NCI-H1694 (cell line): Measurements from ENCODE around the gene RAB31.

Experiments
- DNase-seq: peaks from one replicate; lab custom pipeline; 2025; lab: John Stamatoyannopoulos, UW

Gene RAB31

DNA sequence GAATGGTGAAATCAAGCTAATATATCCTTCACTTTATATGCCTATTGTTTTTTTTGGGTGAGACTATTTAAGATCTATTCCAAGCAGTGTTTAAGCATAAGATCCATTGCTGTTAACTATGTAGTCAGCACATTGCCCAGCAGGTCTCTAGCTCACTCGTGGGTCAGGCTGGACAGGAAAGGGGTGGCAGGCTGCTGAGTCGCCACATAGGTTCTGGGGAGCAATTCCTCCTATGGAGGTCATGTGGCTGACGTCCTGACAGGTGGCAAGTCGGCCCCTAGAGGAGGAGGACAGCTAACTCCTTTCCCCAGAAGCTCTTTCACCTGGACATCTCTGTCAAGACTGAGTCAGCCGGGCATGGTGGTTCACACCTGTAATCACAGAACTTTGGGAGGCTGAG is 13.9 kb upstream of the RAB31 start:
- DNase-seq, result no peak

DNA sequence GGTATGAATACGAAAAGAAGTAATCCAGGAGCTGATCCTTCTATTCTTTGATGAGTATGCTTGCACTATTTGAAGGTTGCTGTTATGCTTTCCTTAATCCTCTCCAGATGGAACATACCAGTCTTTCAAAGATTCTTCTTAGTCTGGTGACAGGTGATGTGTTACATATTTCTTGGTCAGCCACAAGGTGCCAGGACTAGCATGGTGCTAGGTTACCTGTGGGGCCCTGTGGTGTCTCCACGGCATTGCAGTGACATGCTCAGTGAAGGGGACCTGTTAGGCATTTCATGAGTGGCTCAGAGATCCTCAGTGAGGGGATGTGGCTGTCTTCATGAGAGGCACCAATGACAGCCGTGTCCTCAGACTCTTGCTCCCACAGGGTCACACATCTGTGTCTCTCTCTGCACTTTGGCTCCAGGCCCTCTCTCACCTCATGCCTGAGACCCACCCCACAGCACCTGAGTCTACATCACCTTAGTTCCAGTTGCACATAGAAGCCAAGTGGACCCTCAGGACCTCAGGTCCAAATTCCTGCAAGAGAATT is 13.1 kb upstream of the RAB31 start:
- no peak for DNase-seq

DNA sequence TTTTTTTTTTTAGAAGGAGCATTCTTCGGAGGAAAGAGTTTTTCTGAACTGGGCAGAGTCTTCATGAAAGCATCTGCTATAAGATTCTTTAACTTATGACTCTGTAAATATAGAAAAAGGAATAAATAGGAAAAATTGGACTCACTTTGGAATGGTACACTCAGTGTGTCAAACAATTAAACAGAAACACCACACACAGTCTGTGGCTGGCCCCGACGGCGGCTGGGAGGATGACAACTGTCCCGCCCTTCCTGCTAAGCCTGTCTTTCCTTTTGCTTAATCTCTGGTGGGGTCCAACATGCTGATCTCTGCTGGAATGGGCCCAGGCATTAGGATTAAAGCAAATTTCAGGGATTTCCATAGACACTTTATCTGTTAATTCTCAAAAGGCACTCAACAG is 12.5 kb upstream of the RAB31 start:
- no peak for DNase-seq

DNA sequence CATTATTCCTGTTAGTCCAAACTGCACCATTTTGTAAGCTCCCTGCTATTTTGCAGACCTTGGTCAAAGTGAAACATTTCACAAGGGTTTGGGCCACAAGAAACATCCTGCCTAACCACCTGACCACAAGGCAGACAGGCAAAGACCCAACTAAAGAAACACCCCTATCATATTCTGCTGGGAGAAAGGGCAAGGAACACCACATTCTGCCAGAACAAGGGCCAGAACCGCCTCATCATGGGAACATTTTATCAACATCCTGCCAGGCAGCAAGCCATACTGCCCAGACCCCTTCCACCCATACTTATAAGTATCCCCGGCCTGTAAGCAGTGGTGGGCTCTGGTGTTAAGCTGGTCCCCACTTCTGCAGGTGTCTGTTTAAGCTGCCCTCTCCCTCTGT is 12.0 kb upstream of the RAB31 start:
- DNase-seq, result no peak

DNA sequence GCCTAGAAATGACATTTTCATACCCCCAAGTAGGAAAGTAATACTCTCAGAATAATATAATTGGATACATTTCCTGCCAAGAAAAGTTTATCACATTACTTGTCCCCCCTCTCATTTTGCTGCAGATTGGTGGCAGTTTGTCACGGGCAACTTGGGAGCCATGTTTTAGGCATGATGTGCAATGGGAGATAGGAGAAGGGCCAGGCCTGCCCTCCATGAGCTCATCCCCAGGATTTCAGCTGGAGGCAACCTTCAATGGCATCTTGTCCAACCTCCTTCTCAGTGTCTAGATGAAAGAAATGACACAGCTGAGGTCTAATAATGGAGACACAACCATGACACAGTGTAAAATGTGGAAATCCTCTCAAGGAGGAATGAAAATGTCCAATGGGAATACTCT is 11.4 kb upstream of the RAB31 start:
- no peak for DNase-seq

DNA sequence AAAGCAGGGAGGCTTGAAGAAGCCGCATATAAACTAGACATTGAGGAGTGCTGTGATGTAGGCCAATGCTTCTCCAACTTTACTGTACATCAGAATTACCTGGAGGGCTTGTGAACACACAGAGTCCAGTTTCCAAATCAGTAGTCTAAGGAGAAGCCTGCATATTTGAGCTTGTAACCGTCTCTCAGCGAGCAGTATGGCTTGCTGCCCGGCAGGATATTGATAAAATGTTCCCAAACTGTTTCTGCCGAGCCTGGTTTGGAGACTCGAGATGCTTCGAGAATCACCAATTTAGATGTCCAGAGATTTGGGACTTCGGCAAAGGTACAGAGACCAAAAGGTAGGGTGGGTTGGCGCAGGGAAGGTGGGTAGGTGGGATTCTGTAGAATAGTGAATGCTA is 11.0 kb upstream of the RAB31 start:
- DNase-seq, result no peak

DNA sequence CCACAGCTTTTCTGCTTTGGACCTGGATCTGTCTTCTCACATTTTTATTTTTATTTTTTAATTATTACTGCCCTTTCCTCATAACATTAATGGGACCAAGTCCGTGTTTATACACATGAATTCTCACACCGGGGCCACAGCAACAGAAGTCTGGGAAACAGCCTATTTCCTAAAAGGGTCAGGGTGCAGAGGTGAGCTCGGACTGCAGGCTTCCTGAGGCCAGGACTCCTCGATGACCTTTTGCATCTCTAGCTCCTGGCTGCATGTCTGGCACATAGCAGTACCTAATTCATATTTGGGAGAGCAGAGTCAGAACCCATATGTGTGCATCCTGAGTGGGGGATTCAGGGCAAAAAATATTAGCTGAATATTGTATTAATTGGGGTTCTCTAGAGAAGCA is 9.6 kb upstream of the RAB31 start:
- DNase-seq, result no peak

DNA sequence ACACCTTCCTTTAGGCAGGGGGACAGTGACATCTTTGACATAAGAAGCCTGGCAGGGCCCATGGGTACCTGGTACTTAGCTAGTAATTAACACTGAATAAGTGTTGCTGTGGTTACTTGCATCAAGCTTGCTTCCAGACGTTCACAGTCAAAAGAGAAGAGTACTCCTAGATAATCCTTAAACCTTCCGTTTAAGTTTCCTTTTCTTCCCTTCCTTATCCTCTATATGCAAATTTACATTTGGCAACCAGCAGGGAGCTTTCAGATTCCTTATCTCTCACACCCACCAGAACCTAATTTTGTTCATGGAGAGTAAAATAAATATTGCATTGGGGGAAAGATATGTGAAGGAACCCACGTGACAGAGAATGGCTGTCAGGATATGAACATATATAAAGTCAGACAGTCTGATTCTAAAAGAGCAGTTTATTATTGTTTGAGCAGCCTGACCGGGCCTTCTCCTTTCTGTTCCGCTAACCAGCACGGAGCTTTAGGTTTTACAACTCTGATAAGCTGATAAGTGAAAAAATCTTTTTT is 7.8 kb upstream of the RAB31 start:
- no peak for DNase-seq

DNA sequence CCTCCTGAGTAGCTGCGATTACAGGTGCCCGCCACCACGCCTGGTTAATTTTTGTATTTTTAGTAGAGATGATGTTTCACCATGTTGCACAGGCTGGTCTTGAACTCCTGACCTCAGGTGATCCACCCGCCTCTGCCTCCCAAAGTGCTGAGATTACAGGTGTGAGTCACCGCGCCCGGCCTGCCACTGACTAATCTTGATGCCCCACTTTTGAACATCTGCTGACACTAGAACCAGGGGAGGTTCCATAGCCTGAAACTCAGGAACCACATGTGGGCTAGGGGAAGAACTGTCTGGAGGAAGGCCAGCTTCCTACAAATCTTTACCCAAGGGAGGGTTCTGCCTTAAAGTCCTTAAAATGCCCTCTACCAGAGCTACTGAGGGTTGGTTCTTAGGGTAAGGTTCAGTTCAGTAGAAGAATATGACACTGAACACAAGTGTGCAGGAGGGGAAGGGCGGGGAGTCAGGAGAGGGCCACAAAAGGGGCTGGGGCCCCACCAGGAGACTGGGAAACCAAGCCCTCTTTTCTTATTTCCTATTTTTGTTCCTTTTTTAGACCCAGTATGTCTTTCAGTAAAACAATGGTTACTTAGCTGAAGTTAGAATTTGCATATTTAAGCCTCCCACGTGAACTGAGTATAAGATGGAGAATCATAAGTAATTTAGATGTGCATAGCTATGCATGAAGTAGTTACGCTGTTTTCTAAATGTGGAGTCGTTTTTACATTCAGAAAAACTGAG is 6.3 kb upstream of the RAB31 start:
- no peak for DNase-seq

DNA sequence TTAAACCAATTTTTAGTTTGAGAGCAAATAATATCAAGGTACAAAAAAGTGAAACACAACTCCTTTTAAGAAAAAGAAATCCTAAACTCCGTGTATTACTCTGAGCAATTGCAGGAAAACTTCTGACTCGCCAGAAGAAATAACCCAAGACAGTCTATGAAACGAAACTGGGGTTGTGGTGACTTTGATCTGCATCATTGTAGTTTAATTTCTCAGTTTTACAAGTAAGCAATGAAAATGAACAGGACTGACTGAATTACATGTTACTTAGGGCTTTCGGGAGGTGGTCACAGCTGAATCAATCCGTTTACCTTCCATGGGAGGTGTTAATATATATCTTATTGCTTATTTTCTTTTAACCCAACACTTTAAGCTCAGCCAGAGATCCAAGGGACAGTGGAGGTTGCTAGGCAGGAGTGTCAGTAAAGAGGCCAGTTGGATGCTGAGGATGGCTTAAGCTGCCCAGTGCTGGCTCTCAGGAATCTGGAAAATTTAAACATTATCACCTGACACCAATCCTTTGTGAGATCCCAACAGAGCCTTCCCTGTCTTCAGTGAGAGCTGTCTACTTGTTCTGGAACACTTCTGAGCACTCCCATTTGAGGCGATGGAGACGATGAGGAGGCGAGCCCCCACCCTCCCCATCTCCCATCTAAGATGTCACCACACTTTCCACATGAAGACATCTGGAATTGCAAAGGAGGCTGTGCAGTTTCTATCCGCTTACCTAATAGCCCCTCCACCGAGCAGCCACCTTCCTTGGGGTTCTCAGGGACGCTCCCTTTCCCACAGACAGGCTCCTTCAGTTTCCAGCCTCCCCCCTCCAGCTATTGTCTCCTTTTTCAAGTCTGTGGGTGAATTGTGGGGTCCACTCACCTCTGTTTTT is 3.6 kb upstream of the RAB31 start:
- no peak for DNase-seq

DNA sequence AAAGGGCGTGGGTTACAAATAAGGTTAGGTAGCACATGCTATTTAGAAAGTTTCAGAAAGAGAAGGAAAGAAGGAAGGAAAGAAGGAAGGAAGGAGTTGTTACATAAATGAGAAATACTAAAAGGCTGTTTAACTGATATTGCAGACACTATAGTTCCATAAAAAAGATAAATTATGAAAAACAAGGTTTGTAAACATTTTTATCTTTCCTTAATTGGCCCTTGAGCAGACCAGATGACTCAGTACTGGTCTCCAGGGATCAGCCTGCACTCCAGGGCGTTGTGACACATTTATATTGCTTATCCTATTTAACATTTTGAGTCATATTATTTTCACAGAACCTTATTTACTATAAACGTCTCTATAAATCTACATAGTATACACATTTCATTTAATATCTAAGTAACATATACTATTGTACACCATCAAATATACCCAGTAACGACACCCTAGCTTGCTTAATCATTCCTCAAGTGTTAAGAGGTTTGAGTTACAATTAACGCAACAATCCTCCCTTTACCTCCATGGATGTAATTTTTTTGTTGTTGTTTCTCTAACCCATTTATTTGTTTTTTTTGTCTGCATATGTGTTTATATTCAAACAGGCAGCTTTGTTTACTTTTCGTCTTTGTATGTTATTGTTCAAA is 2.8 kb upstream of the RAB31 start:
- no peak for DNase-seq

DNA sequence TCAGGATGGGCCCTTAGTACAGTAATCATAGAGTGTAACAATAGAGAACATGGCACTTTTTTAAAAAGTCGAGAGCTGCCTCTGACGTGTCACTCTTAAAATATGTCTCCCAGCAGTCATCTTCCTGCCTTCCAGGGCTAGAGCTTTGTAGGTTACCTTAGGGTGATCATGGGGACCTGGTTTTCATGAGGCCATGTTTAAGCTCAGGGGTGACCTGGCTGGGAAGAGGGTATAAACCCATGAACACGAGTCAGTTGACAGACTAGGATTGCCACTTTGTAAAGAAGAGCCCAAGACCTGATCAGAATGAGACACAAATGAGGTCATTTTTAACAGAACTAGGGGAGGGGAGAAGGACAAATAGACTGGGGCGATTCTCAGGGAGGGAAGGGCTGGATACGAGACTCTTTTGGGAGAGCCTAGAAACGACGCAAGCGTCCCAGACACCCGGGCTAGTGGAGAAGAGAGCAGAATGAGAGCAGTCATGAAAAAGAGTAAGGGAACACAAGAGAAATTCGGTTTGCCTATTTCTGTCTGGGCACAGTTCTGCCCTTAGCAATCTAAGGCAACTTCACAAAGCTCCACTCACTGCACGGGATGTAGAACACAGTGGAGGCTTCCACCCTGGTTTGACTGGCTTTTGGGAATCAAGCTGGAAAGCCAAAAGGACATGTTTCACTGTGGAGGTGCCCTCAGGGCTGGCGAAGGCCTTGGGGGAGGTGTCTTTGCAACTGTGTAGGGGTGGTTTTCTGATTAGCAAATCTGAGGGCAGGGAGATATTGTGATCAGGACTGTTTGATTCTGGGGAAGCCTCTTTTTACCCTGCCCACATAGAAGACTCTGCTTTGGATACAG is 1.8 kb upstream of the RAB31 start:
- DNase-seq, result no peak

DNA sequence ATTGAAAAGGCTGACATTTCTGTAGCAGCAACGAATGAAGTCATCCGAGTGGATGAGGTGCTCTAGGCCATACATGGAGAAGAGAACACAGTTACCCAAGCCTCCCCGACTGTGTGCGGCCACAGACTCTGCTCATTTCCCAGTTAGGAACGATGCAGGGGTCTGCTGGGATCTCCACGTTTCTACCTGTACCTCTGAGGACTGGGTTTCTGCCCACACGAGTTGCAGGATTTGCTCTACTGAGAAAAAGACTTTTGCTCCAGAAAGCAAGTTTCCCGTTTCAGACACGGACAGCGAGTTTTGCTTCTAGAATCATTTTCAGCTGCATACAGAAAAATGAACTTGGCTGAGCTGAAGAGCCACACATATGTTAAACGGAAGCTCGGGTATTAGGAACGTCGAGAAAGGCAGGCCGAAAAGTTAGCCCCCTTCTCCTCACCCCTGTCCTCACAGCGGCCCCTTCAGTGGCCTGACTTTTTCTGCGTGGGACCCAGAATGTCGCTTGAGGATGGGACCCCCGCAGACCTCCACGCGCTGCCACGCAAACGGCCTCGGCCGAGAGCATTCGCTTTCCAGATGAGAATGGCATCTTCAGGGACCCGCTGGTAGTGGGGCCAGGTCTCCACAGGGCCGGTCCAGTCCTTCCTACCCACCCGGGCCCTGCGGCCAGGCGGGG is 582 bp upstream of the RAB31 start:
- no peak for DNase-seq

DNA sequence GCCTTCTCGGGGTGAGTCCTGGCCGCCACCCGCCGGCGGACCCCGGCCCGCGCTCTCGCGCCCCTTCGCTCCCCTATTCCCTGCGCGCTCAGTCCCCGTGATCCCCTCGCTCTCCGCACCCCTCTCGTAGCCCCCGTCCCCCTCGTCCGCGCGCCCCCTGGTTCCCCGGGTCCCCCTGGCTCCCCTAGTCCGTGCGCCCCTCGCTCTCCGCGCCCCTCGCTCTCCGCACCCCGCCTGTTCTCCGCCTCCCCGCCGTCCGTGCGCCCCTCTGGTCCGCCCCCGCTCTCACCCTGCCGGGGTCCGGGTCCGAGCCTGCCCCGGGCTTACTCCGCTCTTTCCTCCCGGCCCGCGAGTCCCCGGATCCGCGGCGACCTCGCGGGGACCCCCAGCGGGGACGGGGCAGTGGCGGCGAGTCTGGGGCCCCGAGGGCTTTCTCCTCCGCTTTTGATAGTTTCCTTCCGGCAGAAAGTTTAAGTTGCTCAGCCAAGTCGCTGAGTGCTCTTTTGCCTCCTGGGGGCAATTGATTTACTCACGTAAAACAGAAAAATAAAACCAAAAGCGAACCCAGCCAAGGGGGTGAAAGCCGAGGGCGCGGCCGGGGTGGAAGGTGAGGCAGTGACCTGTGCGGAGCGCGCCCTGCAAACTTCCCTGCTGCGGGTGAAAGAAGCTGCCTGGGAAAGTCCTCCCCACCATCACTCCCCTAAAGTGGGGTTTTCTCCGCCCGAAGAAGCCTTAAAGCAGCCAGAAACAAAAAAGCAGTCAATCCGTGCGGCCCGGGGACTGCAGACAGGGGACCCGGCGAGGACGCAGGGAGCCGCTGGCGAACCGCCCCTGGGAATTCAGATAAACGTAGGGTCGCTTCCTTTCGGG is 568 bp downstream of the RAB31 start:
- DNase-seq, result no peak

DNA sequence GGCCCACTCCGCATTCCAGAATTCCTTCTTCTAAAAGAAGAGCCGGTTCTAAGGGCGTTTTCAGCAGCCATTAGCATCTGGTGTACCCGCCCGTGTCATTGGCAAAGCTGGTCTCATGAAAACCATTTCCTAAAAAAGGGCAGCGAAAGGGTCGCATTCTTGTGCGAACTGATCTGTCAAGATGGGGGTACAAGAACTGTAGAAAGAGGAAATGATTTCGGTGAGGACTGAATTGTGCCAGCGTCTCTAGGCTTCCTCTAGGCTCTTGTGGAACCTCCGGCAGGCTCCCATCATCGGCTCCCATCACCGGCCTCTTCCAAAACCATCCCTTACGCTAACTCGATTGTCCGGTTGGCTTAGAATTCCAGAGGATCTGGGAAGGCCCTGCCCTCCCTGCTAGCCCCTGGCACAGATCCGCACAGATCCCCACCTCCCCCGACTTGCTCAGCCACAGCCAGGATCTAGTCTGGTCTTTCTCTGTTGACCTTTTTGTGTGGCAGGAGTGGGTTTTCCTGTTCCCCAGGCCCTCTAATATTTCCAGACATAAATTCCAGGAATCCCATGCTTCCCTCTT is 1.3 kb downstream of the RAB31 start:
- no peak for DNase-seq

DNA sequence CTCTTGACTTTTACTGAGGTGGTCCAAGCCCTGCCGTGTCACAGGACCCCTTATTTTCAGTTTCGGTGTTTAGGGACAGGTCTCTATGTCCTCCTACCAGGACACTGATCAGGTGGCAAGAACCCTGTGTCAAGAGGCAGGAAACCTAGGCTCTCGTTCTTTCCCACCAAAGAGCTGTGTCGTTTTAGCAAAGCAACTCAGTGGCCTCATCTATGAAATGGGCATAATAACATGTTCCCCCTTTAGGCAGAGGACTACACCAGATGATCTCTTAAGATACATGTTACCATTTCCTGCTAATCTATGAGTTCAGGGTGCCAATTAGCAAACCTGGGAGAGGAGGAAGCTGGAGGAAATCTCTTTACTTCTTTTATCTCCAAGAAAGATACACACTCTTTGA is 1.9 kb downstream of the RAB31 start:
- no peak for DNase-seq

DNA sequence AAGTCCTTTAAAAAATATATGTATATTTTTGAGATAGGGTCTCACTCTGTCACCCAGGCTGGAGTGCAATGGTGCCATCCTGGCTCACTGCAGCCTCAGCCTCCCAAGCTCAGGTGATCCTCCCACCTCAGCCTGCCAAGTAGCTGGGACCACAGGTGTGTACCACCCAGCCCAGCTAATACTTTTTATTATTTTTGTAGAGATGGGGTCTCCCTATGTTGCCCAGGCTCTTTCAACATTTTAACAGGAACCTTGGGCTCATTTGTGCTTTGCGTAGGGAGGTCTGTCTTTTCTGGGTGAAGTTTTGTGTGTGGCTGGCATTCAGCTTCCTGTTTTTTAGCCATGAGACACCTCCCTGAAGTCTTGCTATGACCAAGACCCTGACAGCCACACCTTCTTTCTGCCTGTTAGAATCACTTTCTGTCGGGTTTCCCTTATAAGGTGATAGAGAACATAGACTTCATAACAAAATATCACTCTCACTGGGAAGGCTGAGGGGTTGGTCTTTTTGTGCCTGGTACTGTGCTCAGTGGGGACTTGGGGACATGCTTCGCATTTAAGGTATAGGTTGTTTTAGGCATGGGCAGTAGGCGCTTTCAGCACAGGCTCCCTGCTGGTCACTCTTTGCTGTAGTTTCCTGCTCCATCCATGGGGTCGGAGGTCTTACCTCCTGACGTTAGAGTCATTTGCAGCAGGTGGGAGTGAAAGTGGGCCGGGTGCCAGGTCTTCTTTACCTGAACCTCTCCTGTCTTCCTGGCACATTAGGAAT is 3.4 kb downstream of the RAB31 start:
- no peak for DNase-seq

DNA sequence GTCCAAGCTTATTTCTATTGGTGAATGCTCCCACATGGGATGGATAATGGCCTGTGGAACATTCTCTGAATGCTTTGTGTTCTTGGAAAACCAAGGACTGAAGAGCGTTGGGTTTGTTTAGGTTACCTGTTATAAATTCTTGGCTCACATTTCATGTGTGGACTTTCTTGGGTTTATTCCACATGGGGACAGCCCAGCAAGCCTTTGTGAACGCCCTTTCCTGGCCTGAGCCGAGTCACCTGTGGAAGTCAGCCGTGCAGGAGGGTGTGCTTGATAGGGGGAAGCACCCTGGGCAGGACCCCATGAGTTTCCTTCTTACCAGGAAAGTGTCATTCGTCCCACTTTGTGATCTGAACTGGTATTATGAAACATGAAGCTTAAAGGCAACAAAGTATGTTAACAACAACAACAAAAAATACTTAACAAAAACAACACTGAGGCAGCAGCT is 4.1 kb downstream of the RAB31 start:
- no peak for DNase-seq

DNA sequence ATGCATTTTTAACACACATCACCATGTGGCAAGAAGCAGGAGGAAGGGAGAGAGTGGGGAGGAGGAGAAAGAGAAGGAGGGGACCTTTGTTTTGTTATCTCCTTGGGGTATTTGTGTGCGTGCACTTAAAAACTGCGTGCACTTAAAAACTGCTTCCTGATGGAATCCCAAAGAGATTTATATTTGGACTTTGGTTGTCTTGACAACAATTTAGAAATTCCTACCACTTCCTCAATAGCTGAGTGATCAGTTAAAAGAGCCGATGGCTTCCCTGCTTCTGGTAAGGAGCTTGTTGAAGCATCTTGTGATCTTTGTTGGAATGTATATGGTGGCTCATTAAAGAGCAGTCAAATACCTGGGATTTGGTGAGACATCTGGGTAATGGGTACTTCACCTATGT is 4.5 kb downstream of the RAB31 start:
- DNase-seq, result no peak
